HCT116 (cell line): ENCODE results near the gene ACP3. TPM values are rescaled to one million over a fixed set of nuclear protein-coding genes. Genes with fewer than 3 reads are reported as not detected.

Experiments
- ATAC-seq: fragments of 200-7000 bp; cut with Tn5 transposase; 2 replicates; pipeline ENCODE4 v1.9.1; 2020; ENCODE audit warnings: mild to moderate bottlenecking, moderate library complexity
- BruUV-seq: library from RNA; stranded (reverse); fragments of 400-500 nt; replicated peaks from 2 replicates; lab custom pipeline; 2021; lab: Mats Ljungman, UMichigan
- CTCF ChIA-PET: fragments of 300-600 bp; sonication (Branson Sonifier 250); formaldehyde crosslinking; loops from one replicate; lab custom pipeline; 2021; ENCODE audit warnings: antibody characterized with exemption; lab: Charles Lee
- POLR2A ChIA-PET: fragments of 300-600, 350-600 bp; sonication (Branson Sonifier 250); formaldehyde crosslinking; loops from one replicate; lab custom pipeline; 2021; ENCODE audit warnings: antibody characterized with exemption; lab: Charles Lee
- RAD21 ChIA-PET, 2 experiments: fragments of 300-600 bp; sonication (Branson Sonifier 250); formaldehyde crosslinking; loops; one replicate each; lab custom pipeline; 2023; ENCODE audit warnings: low total read pairs in 2 of 2; ENCODE audit not compliant: uncharacterized antibody in 2 of 2, unreplicated experiment in 2 of 2, low non-redundant PET in 1 of 2; lab: Charles Lee
- DNase-seq: peaks from one replicate; pipeline ENCODE4 v3.0.0-alpha.2; 2010; ENCODE audit warnings: low read depth, low spot score
- H2AFZ ChIP-seq: fragments of 200-600 bp; shearing (Covaris generic), sonication (generic); 2 replicates; pipeline ENCODE4 v1.6.1; 2017; ENCODE audit warnings: low read depth, mixed run types, mixed read lengths, antibody characterized with exemption, low read length; ENCODE audit not compliant: poor library complexity, severe bottlenecking
- H3K27ac ChIP-seq: 2 replicates; pipeline ENCODE4 v1.5.1; 2012; ENCODE audit warnings: low read depth, low read length
- H3K27me3 ChIP-seq: fragments of 200-600 bp; sonication (generic); 2 replicates; pipeline ENCODE4 v1.6.1; 2016; ENCODE audit warnings: mixed run types, low read length, mixed read lengths; ENCODE audit not compliant: insufficient read depth
- H3K36me3 ChIP-seq, 2 experiments: fragments of 200-500 bp in 1 of 2; fragments of 200-600 bp in 1 of 2; sonication (Bioruptor generic) in 1 of 2; sonication (generic) in 1 of 2; 2 replicates each; pipeline versions ENCODE4 v1.5.1 to v1.6.1; 2014 to 2016; ENCODE audit warnings: low read length in 2 of 2, inconsistent platforms in 1 of 2, mixed read lengths in 1 of 2, mixed run types in 1 of 2; ENCODE audit not compliant: insufficient read depth in 2 of 2, control insufficient read depth in 1 of 2
- H3K4me1 ChIP-seq, 2 experiments: fragments of 200-600 bp in 1 of 2; sonication (generic) in 1 of 2; 2 replicates each; pipeline versions ENCODE4 v1.5.1 to v1.6.1; 2012 to 2017; ENCODE audit warnings: low read length in 2 of 2, inconsistent platforms in 1 of 2, mild to moderate bottlenecking in 1 of 2, mixed read lengths in 1 of 2, mixed run types in 1 of 2, moderate library complexity in 1 of 2; ENCODE audit not compliant: insufficient read depth in 2 of 2, control insufficient read depth in 1 of 2
- H3K4me2 ChIP-seq: fragments of 200-600 bp; sonication (generic); 2 replicates; pipeline ENCODE4 v1.6.1; 2017; ENCODE audit warnings: mixed run types, low read length, mixed read lengths
- H3K4me3 ChIP-seq, 2 experiments: fragments of 200-600 bp in 1 of 2; sonication (generic) in 1 of 2; replicated peaks in 1 of 2; 2 replicates each; pipeline ENCODE4 v1.5.1; 2011 to 2016; ENCODE audit warnings: low read length in 2 of 2, control low read depth in 1 of 2, low read depth in 1 of 2, mild to moderate bottlenecking in 1 of 2, mixed read lengths in 1 of 2, mixed run types in 1 of 2
- H3K79me2 ChIP-seq: fragments of 200-600 bp; sonication (generic); 2 replicates; pipeline ENCODE4 v1.6.1; 2017; ENCODE audit warnings: mild to moderate bottlenecking, mixed run types, low read length, moderate library complexity, mixed read lengths; ENCODE audit not compliant: insufficient read depth
- H3K9ac ChIP-seq: fragments of 200-600 bp; sonication (generic); 2 replicates; pipeline ENCODE4 v1.6.1; 2016; ENCODE audit warnings: low read length, mixed read lengths
- H3K9me2 ChIP-seq: fragments of 200-600 bp; sonication (generic), shearing (Covaris generic); 2 replicates; pipeline ENCODE4 v1.6.1; 2017; ENCODE audit warnings: mixed run types, mild to moderate bottlenecking, moderate library complexity; ENCODE audit not compliant: insufficient read depth
- H3K9me3 ChIP-seq, 2 experiments: fragments of 200-500 bp in 1 of 2; fragments of 200-600 bp in 1 of 2; sonication (Bioruptor generic) in 1 of 2; sonication (generic) in 1 of 2; 2 replicates each; pipeline ENCODE4 v1.6.1; 2014 to 2017; ENCODE audit warnings: low read length in 2 of 2, mixed read lengths in 2 of 2, inconsistent platforms in 1 of 2, low read depth in 1 of 2, mild to moderate bottlenecking in 1 of 2, mixed run types in 1 of 2, moderate library complexity in 1 of 2; ENCODE audit not compliant: control insufficient read depth in 1 of 2, insufficient read depth in 1 of 2
- H4K20me1 ChIP-seq: fragments of 200-600 bp; sonication (generic), shearing (Covaris generic); 2 replicates; pipeline ENCODE4 v1.6.1; 2017; ENCODE audit warnings: mixed run types, mild to moderate bottlenecking, moderate library complexity; ENCODE audit not compliant: insufficient read depth
- ATF3 ChIP-seq: IDR thresholded peaks from 2 replicates; pipeline ENCODE4 v1.6.1; 2012
- CEBPB ChIP-seq: IDR thresholded peaks from 2 replicates; pipeline ENCODE4 v1.6.1; 2012; ENCODE audit warnings: low read depth
- EGR1 ChIP-seq: IDR thresholded peaks from 2 replicates; pipeline ENCODE4 v1.6.1; 2012; ENCODE audit warnings: low read depth
- ELF1 ChIP-seq: IDR thresholded peaks from 2 replicates; pipeline ENCODE4 v1.6.1; 2012; ENCODE audit warnings: low read depth, borderline replicate concordance
- EZH2phosphoT487 ChIP-seq: fragments of 200-600 bp; IDR thresholded peaks from 2 replicates; pipeline ENCODE4 v1.6.1; 2018; ENCODE audit warnings: antibody characterized with exemption, borderline replicate concordance
- JUND ChIP-seq: IDR thresholded peaks from 2 replicates; pipeline ENCODE4 v1.6.1; 2012
- REST ChIP-seq: IDR thresholded peaks from 2 replicates; pipeline ENCODE4 v1.6.1; 2012; ENCODE audit warnings: low read depth
- SIN3A ChIP-seq: IDR thresholded peaks from 2 replicates; pipeline ENCODE4 v1.6.1; 2012; ENCODE audit warnings: low read depth
- SRF ChIP-seq: IDR thresholded peaks from 2 replicates; pipeline ENCODE4 v1.6.1; 2012; ENCODE audit warnings: low read depth
- YY1 ChIP-seq: IDR thresholded peaks from 2 replicates; pipeline ENCODE4 v1.6.1; 2011; ENCODE audit warnings: low read length, low read depth, moderate library complexity, mild to moderate bottlenecking; ENCODE audit not compliant: insufficient replicate concordance; ENCODE audit errors: extremely low read depth
- ZNF274 ChIP-seq: fragments of 200-500 bp; sonication (Bioruptor generic); IDR thresholded peaks from 2 replicates; pipeline ENCODE4 v1.6.1; 2014; ENCODE audit warnings: mild to moderate bottlenecking, low read depth, low read length, inconsistent platforms
- intact Hi-C: fragments of 100-400 bp; cut with micrococcal nuclease; formaldehyde crosslinking; loops from 2 replicates; pipeline ENCODE4 v1.10.0; 2022
- total RNA-seq: library from RNA; stranded (reverse); gene quantifications from one replicate; pipeline ENCODE4 v1.2.1, GENCODE V29; 2021; ENCODE audit not compliant: unreplicated experiment
- TF ChIP-seq, protein P1 (sequence below), 3 experiments: fragments of 200-600 bp in 1 of 3; sonication (generic) in 1 of 3; IDR thresholded peaks in 2 of 3; conservative IDR thresholded peaks in 1 of 3; 2 replicates each; pipeline ENCODE4 v1.5.1; 2012 to 2017; ENCODE audit warnings: low read depth in 2 of 3, low read length in 2 of 3, antibody characterized with exemption in 1 of 3, borderline replicate concordance in 1 of 3, control low read depth in 1 of 3, mild to moderate bottlenecking in 1 of 3, mixed read lengths in 1 of 3, mixed run types in 1 of 3, moderate library complexity in 1 of 3; ENCODE audit not compliant: insufficient read depth in 1 of 3
- TF ChIP-seq, protein P2 (sequence below): IDR thresholded peaks from 2 replicates; pipeline ENCODE4 v1.6.1; 2011; ENCODE audit warnings: mild to moderate bottlenecking, low read length, moderate library complexity; ENCODE audit not compliant: insufficient replicate concordance; ENCODE audit errors: extremely low read depth

The ACP3 gene
- total RNA-seq, 1 experiment from 2014 or later, result 0.79 TPM

GRCh38 chr3:132368515-132368914 lies 51.3 kb downstream of the ACP3 start:
- H3K27ac ChIP-seq, result no peak overlapping the region
- H3K9me3 ChIP-seq, result no peaks in the 10 kb centered on the region
- intact Hi-C loops, result no loop called here
- no peaks in the 10 kb centered on the region for H3K27me3 ChIP-seq
- no peaks in the 10 kb centered on the region for H3K79me2 ChIP-seq
- CTCF ChIA-PET, result no interaction called here
- POLR2A ChIA-PET, result no interaction called here
- no peak overlapping the region for H3K9ac ChIP-seq
- no peak overlapping the region for H3K4me2 ChIP-seq
- no peak for TF ChIP-seq SIN3A
- TF ChIP-seq EGR1, result no peak
- no peak for TF ChIP-seq SRF
- TF ChIP-seq REST, result no peak
- no peak for TF ChIP-seq YY1
- TF ChIP-seq, protein P1, sequence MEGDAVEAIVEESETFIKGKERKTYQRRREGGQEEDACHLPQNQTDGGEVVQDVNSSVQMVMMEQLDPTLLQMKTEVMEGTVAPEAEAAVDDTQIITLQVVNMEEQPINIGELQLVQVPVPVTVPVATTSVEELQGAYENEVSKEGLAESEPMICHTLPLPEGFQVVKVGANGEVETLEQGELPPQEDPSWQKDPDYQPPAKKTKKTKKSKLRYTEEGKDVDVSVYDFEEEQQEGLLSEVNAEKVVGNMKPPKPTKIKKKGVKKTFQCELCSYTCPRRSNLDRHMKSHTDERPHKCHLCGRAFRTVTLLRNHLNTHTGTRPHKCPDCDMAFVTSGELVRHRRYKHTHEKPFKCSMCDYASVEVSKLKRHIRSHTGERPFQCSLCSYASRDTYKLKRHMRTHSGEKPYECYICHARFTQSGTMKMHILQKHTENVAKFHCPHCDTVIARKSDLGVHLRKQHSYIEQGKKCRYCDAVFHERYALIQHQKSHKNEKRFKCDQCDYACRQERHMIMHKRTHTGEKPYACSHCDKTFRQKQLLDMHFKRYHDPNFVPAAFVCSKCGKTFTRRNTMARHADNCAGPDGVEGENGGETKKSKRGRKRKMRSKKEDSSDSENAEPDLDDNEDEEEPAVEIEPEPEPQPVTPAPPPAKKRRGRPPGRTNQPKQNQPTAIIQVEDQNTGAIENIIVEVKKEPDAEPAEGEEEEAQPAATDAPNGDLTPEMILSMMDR (IDR thresholded peaks at IDR 0.05 in 2 of 3, conservative IDR thresholded peaks at IDR 0.05 in 1 of 3; ENCODE audit: borderline replicate concordance in 1 of 3, insufficient read depth in 1 of 3, low read depth in 2 of 3, low read length in 2 of 3), result no peak
- no peak for TF ChIP-seq CEBPB
- no peak for TF ChIP-seq EZH2phosphoT487
- TF ChIP-seq, protein P2, sequence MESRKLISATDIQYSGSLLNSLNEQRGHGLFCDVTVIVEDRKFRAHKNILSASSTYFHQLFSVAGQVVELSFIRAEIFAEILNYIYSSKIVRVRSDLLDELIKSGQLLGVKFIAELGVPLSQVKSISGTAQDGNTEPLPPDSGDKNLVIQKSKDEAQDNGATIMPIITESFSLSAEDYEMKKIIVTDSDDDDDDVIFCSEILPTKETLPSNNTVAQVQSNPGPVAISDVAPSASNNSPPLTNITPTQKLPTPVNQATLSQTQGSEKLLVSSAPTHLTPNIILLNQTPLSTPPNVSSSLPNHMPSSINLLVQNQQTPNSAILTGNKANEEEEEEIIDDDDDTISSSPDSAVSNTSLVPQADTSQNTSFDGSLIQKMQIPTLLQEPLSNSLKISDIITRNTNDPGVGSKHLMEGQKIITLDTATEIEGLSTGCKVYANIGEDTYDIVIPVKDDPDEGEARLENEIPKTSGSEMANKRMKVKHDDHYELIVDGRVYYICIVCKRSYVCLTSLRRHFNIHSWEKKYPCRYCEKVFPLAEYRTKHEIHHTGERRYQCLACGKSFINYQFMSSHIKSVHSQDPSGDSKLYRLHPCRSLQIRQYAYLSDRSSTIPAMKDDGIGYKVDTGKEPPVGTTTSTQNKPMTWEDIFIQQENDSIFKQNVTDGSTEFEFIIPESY, result no peak
- no peak for TF ChIP-seq JUND
- TF ChIP-seq ELF1, result no peak
- no peak for TF ChIP-seq ATF3
- no peak for TF ChIP-seq ZNF274
- ATAC-seq, result no peak
- no peaks in the 10 kb centered on the region for H3K36me3 ChIP-seq
- H3K9me2 ChIP-seq, result no peaks in the 10 kb centered on the region
- RAD21 ChIA-PET, result no interaction called here
- H4K20me1 ChIP-seq, result no peaks in the 10 kb centered on the region
- H3K4me3 ChIP-seq, result no peak overlapping the region
- no peak overlapping the region for H2AFZ ChIP-seq
- DNase-seq, result no peak
- no peaks in the 10 kb centered on the region for H3K4me1 ChIP-seq
- BruUV-seq, result no TSS peak
